SK-N-SH treated with all-trans-retinoic acid at 6 μM for 48 hours (cell line): ENCODE measurements around the gene RNPS1.
"Not testable (repeated sequence)": the region's sequence is repeated elsewhere in the genome, so short reads cannot be mapped to it uniquely, and the experiment has no call there.

ENCODE experiments used
- ATAC-seq: fragments of 200-7000 bp; cut with Tn5 transposase; 3 replicates; pipeline ENCODE4 v1.9.1; 2020; ENCODE audit warnings: mild to moderate bottlenecking, moderate library complexity
- ARNTL ChIP-seq: fragments of 450-650 bp; formaldehyde crosslinking; IDR thresholded peaks from 2 replicates; pipeline ENCODE4 v1.5.0; 2020; ENCODE audit warnings: low read depth, mild to moderate bottlenecking, moderate library complexity, borderline replicate concordance
- BACH2 ChIP-seq: fragments of 250-450 bp; sonication (Bioruptor Pico); IDR thresholded peaks from 2 replicates; pipeline ENCODE4 v1.9.0; 2021; ENCODE audit warnings: mild to moderate bottlenecking, borderline replicate concordance
- CREB5 ChIP-seq: fragments of 250-450 bp; sonication (Bioruptor Pico); IDR thresholded peaks from 2 replicates; pipeline ENCODE4 v1.5.1; 2020; ENCODE audit warnings: low read depth, mild to moderate bottlenecking, moderate library complexity
- CSDC2 ChIP-seq: fragments of 250-450 bp; sonication (Bioruptor Pico); IDR thresholded peaks from 2 replicates; pipeline ENCODE4 v1.5.0; 2020; ENCODE audit warnings: mild to moderate bottlenecking, moderate library complexity
- ESRRG ChIP-seq: fragments of 250-450 bp; sonication (Bioruptor Pico); IDR thresholded peaks from 2 replicates; pipeline ENCODE4 v1.6.1; 2021; ENCODE audit warnings: mild to moderate bottlenecking
- GLIS3 ChIP-seq: fragments of 250-450 bp; sonication (Bioruptor Pico); IDR thresholded peaks from 2 replicates; pipeline ENCODE4 v1.5.0; 2020; ENCODE audit warnings: mild to moderate bottlenecking, moderate library complexity
- OSR1 ChIP-seq: fragments of 250-450 bp; sonication (Bioruptor Pico); IDR thresholded peaks from 2 replicates; pipeline ENCODE4 v1.8.0; 2022; ENCODE audit warnings: moderate library complexity, mild to moderate bottlenecking, inconsistent platforms
- PATZ1 ChIP-seq: fragments of 250-450 bp; sonication (Bioruptor Pico); IDR thresholded peaks from 2 replicates; pipeline ENCODE4 v1.8.0; 2020; ENCODE audit warnings: mild to moderate bottlenecking, moderate library complexity, borderline replicate concordance
- POU6F1 ChIP-seq: fragments of 250-450 bp; sonication (Bioruptor Pico); IDR thresholded peaks from 2 replicates; pipeline ENCODE4 v1.8.0; 2021; ENCODE audit warnings: low read depth, mild to moderate bottlenecking, moderate library complexity, borderline replicate concordance
- PPARA ChIP-seq: fragments of 250-450 bp; sonication (Bioruptor Pico); IDR thresholded peaks from 2 replicates; pipeline ENCODE4 v1.5.0; 2020; ENCODE audit warnings: mild to moderate bottlenecking, borderline replicate concordance
- SNAI2 ChIP-seq: fragments of 250-450 bp; sonication (Bioruptor Pico); IDR thresholded peaks from 2 replicates; pipeline ENCODE4 v1.5.0; 2020; ENCODE audit warnings: mild to moderate bottlenecking, moderate library complexity
- TCF4 ChIP-seq: fragments of 250-450 bp; sonication (Bioruptor Pico); IDR thresholded peaks from 2 replicates; pipeline ENCODE4 v1.8.0; 2021; ENCODE audit warnings: mild to moderate bottlenecking, moderate library complexity, borderline replicate concordance
- TOX ChIP-seq: fragments of 250-450 bp; sonication (Bioruptor Pico); IDR thresholded peaks from 2 replicates; pipeline ENCODE4 v1.8.0; 2021; ENCODE audit warnings: mild to moderate bottlenecking, moderate library complexity, borderline replicate concordance
- ZC3H10 ChIP-seq: fragments of 250-450 bp; sonication (Bioruptor Pico); IDR thresholded peaks from 2 replicates; pipeline ENCODE4 v1.5.1; 2021; ENCODE audit warnings: mild to moderate bottlenecking, moderate library complexity
- ZFP30 ChIP-seq: fragments of 450-650 bp; formaldehyde crosslinking; IDR thresholded peaks from 2 replicates; pipeline ENCODE4 v1.5.0; 2022; ENCODE audit warnings: mild to moderate bottlenecking, moderate library complexity
- ZNF565 ChIP-seq: fragments of 450-650 bp; formaldehyde crosslinking; conservative IDR thresholded peaks from 2 replicates; pipeline ENCODE4 v1.5.0; 2020; ENCODE audit warnings: low read depth, mild to moderate bottlenecking, moderate library complexity
- ZNF70 ChIP-seq: fragments of 450-650 bp; formaldehyde crosslinking; IDR thresholded peaks from 2 replicates; pipeline ENCODE4 v1.5.0; 2020; ENCODE audit warnings: mild to moderate bottlenecking, moderate library complexity
- ZNF8 ChIP-seq: fragments of 450-650 bp; formaldehyde crosslinking; IDR thresholded peaks from 2 replicates; pipeline ENCODE4 v1.5.0; 2020; ENCODE audit warnings: mild to moderate bottlenecking, moderate library complexity
- TF ChIP-seq, protein P1 (sequence below): fragments of 250-450 bp; sonication (Bioruptor Pico); IDR thresholded peaks from 2 replicates; pipeline ENCODE4 v1.5.0; 2020; ENCODE audit warnings: mild to moderate bottlenecking, moderate library complexity

RNPS1 gene

DNA sequence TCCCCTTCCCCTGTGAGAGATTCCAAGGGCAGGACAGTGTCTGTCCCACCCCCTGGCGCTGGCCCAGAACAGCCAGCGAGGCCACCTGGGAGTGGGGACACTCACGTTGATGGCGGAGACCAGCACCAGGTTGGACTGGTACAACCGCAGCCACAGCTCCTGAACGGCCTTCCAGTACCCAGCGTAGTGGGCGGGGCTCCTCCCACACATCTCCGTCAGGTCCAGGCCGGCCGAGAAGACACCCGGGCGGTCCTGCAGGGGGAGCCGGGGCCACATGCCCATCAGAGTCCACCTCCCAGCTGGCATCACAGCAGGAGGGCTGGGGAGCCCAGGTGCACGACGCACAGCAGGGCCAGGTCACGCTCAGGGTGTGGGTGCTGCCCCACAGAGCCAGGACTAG lies 23.6 kb downstream of the RNPS1 start:
- TF ChIP-seq ARNTL (CRISPR knock-in tag) (no peak), POU6F1 (CRISPR knock-in tag) (no peak), ZNF8 (CRISPR knock-in tag) (no peak), SNAI2 (CRISPR knock-in tag) (no peak), OSR1 (no peak), PATZ1 (no peak), ESRRG (CRISPR knock-in tag) (no peak), ZNF565 (CRISPR knock-in tag) (no peak), CSDC2 (CRISPR knock-in tag) (no peak), BACH2 (CRISPR knock-in tag) (no peak)
- peak; percentile 22 for ATAC-seq

GRCh38 chr16:2243781-2244180 lies 24.1 kb downstream of the RNPS1 start:
- TF ChIP-seq OSR1 = no peak
- TF ChIP-seq TOX (CRISPR knock-in tag) = no peak
- TF ChIP-seq CREB5 (CRISPR knock-in tag) = no peak
- TF ChIP-seq GLIS3 (CRISPR knock-in tag) = no peak
- ATAC-seq = no peak

GRCh38 chr16:2243031-2243528 lies 24.8 kb downstream of the RNPS1 start:
- TF ChIP-seq TCF4 (CRISPR knock-in tag) = no peak
- no peak for TF ChIP-seq ZC3H10 (CRISPR knock-in tag)
- TF ChIP-seq OSR1 = no peak
- TF ChIP-seq, protein P1, sequence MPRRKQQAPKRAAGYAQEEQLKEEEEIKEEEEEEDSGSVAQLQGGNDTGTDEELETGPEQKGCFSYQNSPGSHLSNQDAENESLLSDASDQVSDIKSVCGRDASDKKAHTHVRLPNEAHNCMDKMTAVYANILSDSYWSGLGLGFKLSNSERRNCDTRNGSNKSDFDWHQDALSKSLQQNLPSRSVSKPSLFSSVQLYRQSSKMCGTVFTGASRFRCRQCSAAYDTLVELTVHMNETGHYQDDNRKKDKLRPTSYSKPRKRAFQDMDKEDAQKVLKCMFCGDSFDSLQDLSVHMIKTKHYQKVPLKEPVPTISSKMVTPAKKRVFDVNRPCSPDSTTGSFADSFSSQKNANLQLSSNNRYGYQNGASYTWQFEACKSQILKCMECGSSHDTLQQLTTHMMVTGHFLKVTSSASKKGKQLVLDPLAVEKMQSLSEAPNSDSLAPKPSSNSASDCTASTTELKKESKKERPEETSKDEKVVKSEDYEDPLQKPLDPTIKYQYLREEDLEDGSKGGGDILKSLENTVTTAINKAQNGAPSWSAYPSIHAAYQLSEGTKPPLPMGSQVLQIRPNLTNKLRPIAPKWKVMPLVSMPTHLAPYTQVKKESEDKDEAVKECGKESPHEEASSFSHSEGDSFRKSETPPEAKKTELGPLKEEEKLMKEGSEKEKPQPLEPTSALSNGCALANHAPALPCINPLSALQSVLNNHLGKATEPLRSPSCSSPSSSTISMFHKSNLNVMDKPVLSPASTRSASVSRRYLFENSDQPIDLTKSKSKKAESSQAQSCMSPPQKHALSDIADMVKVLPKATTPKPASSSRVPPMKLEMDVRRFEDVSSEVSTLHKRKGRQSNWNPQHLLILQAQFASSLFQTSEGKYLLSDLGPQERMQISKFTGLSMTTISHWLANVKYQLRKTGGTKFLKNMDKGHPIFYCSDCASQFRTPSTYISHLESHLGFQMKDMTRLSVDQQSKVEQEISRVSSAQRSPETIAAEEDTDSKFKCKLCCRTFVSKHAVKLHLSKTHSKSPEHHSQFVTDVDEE = no peak
- no peak for TF ChIP-seq ZNF70
- TF ChIP-seq BACH2 (CRISPR knock-in tag) = no peak
- TF ChIP-seq ZFP30 (CRISPR knock-in tag) = no peak
- ATAC-seq = no peak; the same call in 2 of the 3 replicates

DNA sequence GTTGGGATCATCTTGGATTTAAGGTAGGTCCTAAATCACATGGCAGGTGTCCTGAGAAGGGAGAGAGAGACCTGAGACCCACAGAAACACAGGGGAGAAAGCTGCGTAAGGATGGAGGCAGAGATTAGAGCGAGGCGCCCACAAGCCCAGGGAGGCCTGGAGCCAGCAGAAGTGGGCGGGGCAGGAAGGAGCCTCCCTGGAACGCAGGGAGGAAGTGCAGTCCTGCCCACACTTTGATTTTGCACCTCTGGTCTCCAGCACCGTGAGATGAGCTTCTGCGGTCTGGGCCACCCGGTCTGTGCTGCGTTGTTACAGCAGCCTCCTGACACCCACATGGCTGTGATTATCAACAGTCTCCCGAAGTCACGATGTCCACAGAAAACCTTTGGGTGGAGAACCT lies 25.3 kb downstream of the RNPS1 start:
- ATAC-seq = no peak
- TF ChIP-seq CSDC2 (CRISPR knock-in tag) = no peak
- TF ChIP-seq ARNTL (CRISPR knock-in tag) = no peak
- TF ChIP-seq PPARA (CRISPR knock-in tag) = no peak
- TF ChIP-seq ZNF565 (CRISPR knock-in tag) = no peak
- TF ChIP-seq SNAI2 (CRISPR knock-in tag) = no peak

GRCh38 chr16:2240331-2240730 lies 27.6 kb downstream of the RNPS1 start:
- not testable (repeated sequence) for ATAC-seq
